Measurements from ENCODE around the gene BGLAP. TPM values are rescaled to one million over a fixed set of nuclear protein-coding genes. Genes with fewer than 3 reads are reported as not detected.

Gene BGLAP
- polyA plus RNA-seq, 1 donor from 2014 or later, result 2.5 TPM

DNA sequence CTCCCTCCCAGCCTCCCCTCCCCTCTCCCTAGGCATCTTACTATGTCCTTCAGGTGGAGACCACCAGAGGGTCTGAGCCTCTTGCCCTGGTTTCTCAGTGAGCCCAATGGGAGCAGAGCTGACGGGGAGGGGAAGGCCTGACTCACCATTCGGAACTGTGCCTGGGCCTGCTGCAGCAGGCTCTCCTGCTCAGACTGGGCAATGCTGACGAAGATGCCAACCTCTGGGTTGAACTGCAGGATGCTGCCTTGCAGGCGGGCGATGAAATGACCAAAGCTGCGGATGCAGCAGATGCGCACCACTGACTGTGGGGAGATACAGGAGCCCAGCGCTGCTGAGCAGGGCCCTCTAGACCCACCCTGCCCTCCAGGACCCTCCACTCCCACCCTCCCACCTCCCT, 16.9 kb downstream of the BGLAP start:
- H3K4me3 ChIP-seq (ENCODE audit: low read length), result no peak overlapping the region
- H3K79me2 ChIP-seq (replicated peaks; ENCODE audit: insufficient read depth, low read length), result no peaks in the 10 kb centered on the region
- no peaks in the 10 kb centered on the region for H3K9me2 ChIP-seq (ENCODE audit: insufficient read depth, low read length)
- no peaks in the 10 kb centered on the region for H3K9me3 ChIP-seq (ENCODE audit: low read length)
- H3K36me3 ChIP-seq (ENCODE audit: insufficient read depth, low read length), result no peaks in the 10 kb centered on the region
- no peaks in the 10 kb centered on the region for H4K20me1 ChIP-seq (ENCODE audit: insufficient read depth)
- H3F3A ChIP-seq (ENCODE audit: insufficient read depth, low read length, poor library complexity, severe bottlenecking), result no peaks in the 10 kb centered on the region
- no peak overlapping the region for H2AFZ ChIP-seq (ENCODE audit: low read depth, low read length)
- H3K27me3 ChIP-seq (ENCODE audit: insufficient read depth, low read depth, low read length), result no peaks in the 10 kb centered on the region
- H3K9ac ChIP-seq (ENCODE audit: low read length), result no peak overlapping the region
- H3K27ac ChIP-seq (ENCODE audit: low read length), result no peak overlapping the region
- TF ChIP-seq, protein P1, sequence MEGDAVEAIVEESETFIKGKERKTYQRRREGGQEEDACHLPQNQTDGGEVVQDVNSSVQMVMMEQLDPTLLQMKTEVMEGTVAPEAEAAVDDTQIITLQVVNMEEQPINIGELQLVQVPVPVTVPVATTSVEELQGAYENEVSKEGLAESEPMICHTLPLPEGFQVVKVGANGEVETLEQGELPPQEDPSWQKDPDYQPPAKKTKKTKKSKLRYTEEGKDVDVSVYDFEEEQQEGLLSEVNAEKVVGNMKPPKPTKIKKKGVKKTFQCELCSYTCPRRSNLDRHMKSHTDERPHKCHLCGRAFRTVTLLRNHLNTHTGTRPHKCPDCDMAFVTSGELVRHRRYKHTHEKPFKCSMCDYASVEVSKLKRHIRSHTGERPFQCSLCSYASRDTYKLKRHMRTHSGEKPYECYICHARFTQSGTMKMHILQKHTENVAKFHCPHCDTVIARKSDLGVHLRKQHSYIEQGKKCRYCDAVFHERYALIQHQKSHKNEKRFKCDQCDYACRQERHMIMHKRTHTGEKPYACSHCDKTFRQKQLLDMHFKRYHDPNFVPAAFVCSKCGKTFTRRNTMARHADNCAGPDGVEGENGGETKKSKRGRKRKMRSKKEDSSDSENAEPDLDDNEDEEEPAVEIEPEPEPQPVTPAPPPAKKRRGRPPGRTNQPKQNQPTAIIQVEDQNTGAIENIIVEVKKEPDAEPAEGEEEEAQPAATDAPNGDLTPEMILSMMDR (IDR thresholded peaks at IDR 0.05; ENCODE audit: poor library complexity, severe bottlenecking), result no peak
- TF ChIP-seq MXI1 (conservative IDR thresholded peaks at IDR 0.05; ENCODE audit: poor library complexity, severe bottlenecking) (no peak), SMC3 (conservative IDR thresholded peaks at IDR 0.05; ENCODE audit: poor library complexity) (no peak), RAD21 (conservative IDR thresholded peaks at IDR 0.05) (no peak), EZH2 (IDR thresholded peaks at IDR 0.05; ENCODE audit: borderline replicate concordance, insufficient read depth, low read length, poor library complexity, severe bottlenecking) (no peak), TAF1 (IDR thresholded peaks at IDR 0.05; ENCODE audit: low read depth) (no peak), EP300 (conservative IDR thresholded peaks at IDR 0.05; ENCODE audit: poor library complexity, severe bottlenecking) (no peak), POLR2AphosphoS5 (IDR thresholded peaks at IDR 0.05) (no peak)
- TF ChIP-seq, protein P2, sequence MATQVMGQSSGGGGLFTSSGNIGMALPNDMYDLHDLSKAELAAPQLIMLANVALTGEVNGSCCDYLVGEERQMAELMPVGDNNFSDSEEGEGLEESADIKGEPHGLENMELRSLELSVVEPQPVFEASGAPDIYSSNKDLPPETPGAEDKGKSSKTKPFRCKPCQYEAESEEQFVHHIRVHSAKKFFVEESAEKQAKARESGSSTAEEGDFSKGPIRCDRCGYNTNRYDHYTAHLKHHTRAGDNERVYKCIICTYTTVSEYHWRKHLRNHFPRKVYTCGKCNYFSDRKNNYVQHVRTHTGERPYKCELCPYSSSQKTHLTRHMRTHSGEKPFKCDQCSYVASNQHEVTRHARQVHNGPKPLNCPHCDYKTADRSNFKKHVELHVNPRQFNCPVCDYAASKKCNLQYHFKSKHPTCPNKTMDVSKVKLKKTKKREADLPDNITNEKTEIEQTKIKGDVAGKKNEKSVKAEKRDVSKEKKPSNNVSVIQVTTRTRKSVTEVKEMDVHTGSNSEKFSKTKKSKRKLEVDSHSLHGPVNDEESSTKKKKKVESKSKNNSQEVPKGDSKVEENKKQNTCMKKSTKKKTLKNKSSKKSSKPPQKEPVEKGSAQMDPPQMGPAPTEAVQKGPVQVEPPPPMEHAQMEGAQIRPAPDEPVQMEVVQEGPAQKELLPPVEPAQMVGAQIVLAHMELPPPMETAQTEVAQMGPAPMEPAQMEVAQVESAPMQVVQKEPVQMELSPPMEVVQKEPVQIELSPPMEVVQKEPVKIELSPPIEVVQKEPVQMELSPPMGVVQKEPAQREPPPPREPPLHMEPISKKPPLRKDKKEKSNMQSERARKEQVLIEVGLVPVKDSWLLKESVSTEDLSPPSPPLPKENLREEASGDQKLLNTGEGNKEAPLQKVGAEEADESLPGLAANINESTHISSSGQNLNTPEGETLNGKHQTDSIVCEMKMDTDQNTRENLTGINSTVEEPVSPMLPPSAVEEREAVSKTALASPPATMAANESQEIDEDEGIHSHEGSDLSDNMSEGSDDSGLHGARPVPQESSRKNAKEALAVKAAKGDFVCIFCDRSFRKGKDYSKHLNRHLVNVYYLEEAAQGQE (IDR thresholded peaks at IDR 0.05; ENCODE audit: borderline replicate concordance), result no peak
- H3K4me2 ChIP-seq (ENCODE audit: low read length), result no peak overlapping the region

DNA sequence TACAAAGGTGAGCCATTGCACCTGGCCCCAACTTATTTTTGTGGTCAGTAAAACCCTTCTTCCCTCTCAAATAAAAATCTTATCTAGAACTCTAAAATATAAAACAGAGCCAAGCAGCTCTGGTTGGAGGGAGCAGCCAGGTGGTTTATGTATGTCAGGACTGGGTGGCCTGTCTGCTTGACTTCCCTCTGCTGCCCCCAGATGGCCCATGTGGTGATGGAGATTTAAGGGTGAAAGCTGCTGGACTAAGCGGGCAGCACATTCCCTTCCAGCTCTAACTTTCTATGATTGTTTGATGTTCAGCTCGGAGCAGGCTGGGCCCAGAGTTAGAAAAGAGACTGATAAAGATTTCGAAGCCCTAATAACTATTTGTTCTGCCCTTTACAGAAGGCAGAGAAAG, 17.8 kb downstream of the BGLAP start:
- Histone ChIP-seq H3K9me2 (ENCODE audit: insufficient read depth, low read length) (no peaks in the 10 kb centered on the region), H2AFZ (ENCODE audit: low read depth, low read length) (no peak overlapping the region), H3F3A (ENCODE audit: insufficient read depth, low read length, poor library complexity, severe bottlenecking) (no peaks in the 10 kb centered on the region), H3K79me2 (replicated peaks; ENCODE audit: insufficient read depth, low read length) (no peaks in the 10 kb centered on the region), H3K36me3 (ENCODE audit: insufficient read depth, low read length) (no peaks in the 10 kb centered on the region), H3K27ac (ENCODE audit: low read length) (no peak overlapping the region), H4K20me1 (ENCODE audit: insufficient read depth) (no peaks in the 10 kb centered on the region), H3K9me3 (ENCODE audit: low read length) (no peaks in the 10 kb centered on the region), H3K4me2 (ENCODE audit: low read length) (no peak overlapping the region), H3K9ac (ENCODE audit: low read length) (no peak overlapping the region), H3K27me3 (ENCODE audit: insufficient read depth, low read depth, low read length) (no peaks in the 10 kb centered on the region), H3K4me3 (ENCODE audit: low read length) (no peak overlapping the region)
- TF ChIP-seq MXI1 (conservative IDR thresholded peaks at IDR 0.05; ENCODE audit: poor library complexity, severe bottlenecking) (no peak), EZH2 (IDR thresholded peaks at IDR 0.05; ENCODE audit: borderline replicate concordance, insufficient read depth, low read length, poor library complexity, severe bottlenecking) (no peak), POLR2AphosphoS5 (IDR thresholded peaks at IDR 0.05) (no peak), EP300 (conservative IDR thresholded peaks at IDR 0.05; ENCODE audit: poor library complexity, severe bottlenecking) (no peak), RAD21 (conservative IDR thresholded peaks at IDR 0.05) (no peak), TAF1 (IDR thresholded peaks at IDR 0.05; ENCODE audit: low read depth) (no peak), SMC3 (conservative IDR thresholded peaks at IDR 0.05; ENCODE audit: poor library complexity) (no peak)
- TF ChIP-seq, protein P2 (IDR thresholded peaks at IDR 0.05; ENCODE audit: borderline replicate concordance), result no peak
- TF ChIP-seq, protein P1 (IDR thresholded peaks at IDR 0.05; ENCODE audit: poor library complexity, severe bottlenecking), result no peak
